Adrenal gland (tissue), 5 donors: Measurements from ENCODE around the gene CLTC.

ENCODE experiments used
- CTCF ChIP-seq, 6 experiments: fragments of 450-650 bp in 4 of 6; fragments of 200-600 bp in 2 of 6; sonication (generic) in 1 of 6; IDR thresholded peaks; 1 replicate in 5 of 6; 2 replicates in 1 of 6; pipeline versions ENCODE4 v1.5.1 to v1.8.0; 2016 to 2021; ENCODE audit warnings: antibody characterized with exemption in 6 of 6, mild to moderate bottlenecking in 2 of 6, moderate library complexity in 1 of 6
- POLR2A ChIP-seq, 2 donors: fragments of 450-650 bp; IDR thresholded peaks; one replicate each; pipeline ENCODE4 v1.6.1; 2017; ENCODE audit warnings: antibody characterized with exemption in 2 of 2, mild to moderate bottlenecking in 2 of 2, moderate library complexity in 1 of 2
- donor health status: DM: no; HTN: no; CAD: no.

GRCh38 chr17:59627274-59627673 is 7.6 kb downstream of the CLTC start:
- TF ChIP-seq CTCF (IDR thresholded peaks at IDR 0.05) = no peak
- no peak for TF ChIP-seq POLR2A (IDR thresholded peaks at IDR 0.05)
